Naive thymus-derived CD8-positive, alpha-beta T cell (primary cell): Measurements from ENCODE around the gene SLC2A2. TPM values are rescaled to one million over a fixed set of nuclear protein-coding genes. Genes with fewer than 3 reads are reported as not detected.

Source experiments
- ATAC-seq, 2 donors: fragments of 150-1000 bp; cut with Tn5 transposase in 1 of 2; sonication (Bioruptor Pico), chemical (Tn5 transposase) in 1 of 2; 1 replicate in 1 of 2; 2 replicates in 1 of 2; pipeline ENCODE4 v1.10.0; 2021; ENCODE audit warnings: mild to moderate bottlenecking in 2 of 2, moderate library complexity in 2 of 2
- POLR2A ChIA-PET: fragments of 350-600 bp; sonication (Branson Sonifier 250); formaldehyde crosslinking; loops from one replicate; lab custom pipeline; 2021; ENCODE audit warnings: antibody characterized with exemption; lab: Charles Lee
- DNase-seq, 10 donors: peaks; one replicate each; pipeline versions ENCODE4 v3.0.0 to v3.0.0-alpha.2; 2020 to 2022
- H3K27ac Mint-ChIP-seq, 10 donors: one replicate each; pipeline ENCODE4 v1.8.0; 2020 to 2022; ENCODE audit warnings: mild to moderate bottlenecking in 10 of 10, mixed read lengths in 10 of 10, moderate library complexity in 4 of 10, inconsistent platforms in 1 of 10
- H3K27me3 Mint-ChIP-seq, 5 donors: one replicate each; pipeline ENCODE4 v1.8.0; 2021 to 2022; ENCODE audit warnings: mixed read lengths in 5 of 5
- H3K36me3 Mint-ChIP-seq, 3 donors: one replicate each; pipeline ENCODE4 v1.8.0; 2020 to 2022; ENCODE audit warnings: mixed read lengths in 3 of 3, mild to moderate bottlenecking in 2 of 3, inconsistent platforms in 1 of 3
- H3K4me1 Mint-ChIP-seq, 4 donors: one replicate each; pipeline ENCODE4 v1.8.0; 2021 to 2022; ENCODE audit warnings: mixed read lengths in 4 of 4
- H3K4me3 Mint-ChIP-seq, 10 donors: one replicate each; pipeline ENCODE4 v1.8.0; 2020 to 2022; ENCODE audit warnings: mild to moderate bottlenecking in 10 of 10, mixed read lengths in 10 of 10, moderate library complexity in 6 of 10, inconsistent platforms in 1 of 10
- H3K9me3 Mint-ChIP-seq, 9 donors: one replicate each; pipeline ENCODE4 v1.8.0; 2020 to 2022; ENCODE audit warnings: mixed read lengths in 9 of 9, mild to moderate bottlenecking in 3 of 9, inconsistent platforms in 1 of 9, moderate library complexity in 1 of 9
- polyA plus RNA-seq, 3 donors: library from polyadenylated mRNA; unstranded; fragments of 300-500 nt; fragmentation: Illumina TruSeq; gene quantifications; one replicate each; pipeline ENCODE4 v1.2.3, GENCODE V29; 2021
- total RNA-seq, 8 experiments: library from RNA in 2 of 8; stranded (reverse) in 2 of 8; gene quantifications; one replicate each; pipeline ENCODE4 v1.2.3 and lab custom pipeline; 2021 to 2026

Gene SLC2A2
- total and polyA plus RNA-seq, 5 experiments from 2014 or later = not detected

DNA sequence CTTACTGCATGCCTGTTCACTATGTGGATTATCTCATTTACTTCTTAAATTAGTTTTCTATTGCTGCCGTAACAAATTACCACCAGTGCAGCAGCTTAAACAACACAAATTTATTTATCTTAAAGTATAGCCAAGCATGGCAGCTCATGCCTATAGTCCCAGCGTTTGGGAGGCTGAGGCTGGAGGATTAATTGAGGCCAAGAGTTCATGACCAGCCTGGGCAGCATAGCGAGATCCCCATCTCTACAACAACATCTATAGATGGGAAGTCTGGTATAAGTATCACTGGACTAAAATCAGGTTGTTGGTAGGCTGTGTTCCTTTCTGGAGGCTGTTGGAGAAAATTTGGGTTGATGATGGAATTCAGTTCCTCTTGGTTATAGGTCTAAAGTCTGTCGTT lies 5.1 kb downstream of the SLC2A2 start:
- ATAC-seq (no peak), DNase-seq (no peak)
- H3K27me3 Mint-ChIP-seq = peaks cover 0 to 38% (median 17%) of the 10 kb centered on the region in 5 donors
- no peaks in the 10 kb centered on the region for H3K9me3 Mint-ChIP-seq
- H3K36me3 Mint-ChIP-seq = no peaks in the 10 kb centered on the region
- H3K27ac Mint-ChIP-seq = no peak overlapping the region
- H3K4me1 Mint-ChIP-seq = no peaks in the 10 kb centered on the region
- POLR2A ChIA-PET = no interaction called here
- no peak overlapping the region for H3K4me3 Mint-ChIP-seq

- Mint-ChIP-seq H3K27me3 (peaks cover 3 to 27% (median 10%) of the 10 kb centered on the region in 5 donors), H3K9me3 (no peaks in the 10 kb centered on the region), H3K4me3 (no peak overlapping the region), H3K4me1 (no peaks in the 10 kb centered on the region), H3K27ac (no peak overlapping the region), H3K36me3 (no peaks in the 10 kb centered on the region)
- ATAC-seq (no peak), DNase-seq (no peak)
- POLR2A ChIA-PET = no interaction called here
Observed at GRCh38 chr3:171018156-171018935, 8.2 kb downstream of the SLC2A2 start.

- POLR2A ChIA-PET = no interaction called here
- ATAC-seq = no peak
- no peak overlapping the region for H3K4me3 Mint-ChIP-seq
- no peaks in the 10 kb centered on the region for H3K36me3 Mint-ChIP-seq
- no peak for DNase-seq
- no peaks in the 10 kb centered on the region for H3K4me1 Mint-ChIP-seq
- peaks cover under 1 to 6% (median 3%) of the 10 kb centered on the region in 5 donors for H3K27me3 Mint-ChIP-seq
- H3K9me3 Mint-ChIP-seq = peaks cover 0 to 2% (median 0%) of the 10 kb centered on the region in 9 donors
- H3K27ac Mint-ChIP-seq = no peak overlapping the region
Observed at GRCh38 chr3:171013822-171014748, 12.4 kb downstream of the SLC2A2 start.

- H3K4me3 Mint-ChIP-seq = no peak overlapping the region
- ATAC-seq (no peak), DNase-seq (no peak)
- POLR2A ChIA-PET = no interaction called here
- H3K27me3 Mint-ChIP-seq = peaks cover 0 to 6% (median 4%) of the 10 kb centered on the region in 5 donors
- H3K4me1 Mint-ChIP-seq = no peaks in the 10 kb centered on the region
- H3K27ac Mint-ChIP-seq = no peak overlapping the region
- peaks cover 0 to 2% (median 0%) of the 10 kb centered on the region in 9 donors for H3K9me3 Mint-ChIP-seq
- H3K36me3 Mint-ChIP-seq = no peaks in the 10 kb centered on the region
Observed at GRCh38 chr3:171011873-171012336, 14.6 kb downstream of the SLC2A2 start.

DNA sequence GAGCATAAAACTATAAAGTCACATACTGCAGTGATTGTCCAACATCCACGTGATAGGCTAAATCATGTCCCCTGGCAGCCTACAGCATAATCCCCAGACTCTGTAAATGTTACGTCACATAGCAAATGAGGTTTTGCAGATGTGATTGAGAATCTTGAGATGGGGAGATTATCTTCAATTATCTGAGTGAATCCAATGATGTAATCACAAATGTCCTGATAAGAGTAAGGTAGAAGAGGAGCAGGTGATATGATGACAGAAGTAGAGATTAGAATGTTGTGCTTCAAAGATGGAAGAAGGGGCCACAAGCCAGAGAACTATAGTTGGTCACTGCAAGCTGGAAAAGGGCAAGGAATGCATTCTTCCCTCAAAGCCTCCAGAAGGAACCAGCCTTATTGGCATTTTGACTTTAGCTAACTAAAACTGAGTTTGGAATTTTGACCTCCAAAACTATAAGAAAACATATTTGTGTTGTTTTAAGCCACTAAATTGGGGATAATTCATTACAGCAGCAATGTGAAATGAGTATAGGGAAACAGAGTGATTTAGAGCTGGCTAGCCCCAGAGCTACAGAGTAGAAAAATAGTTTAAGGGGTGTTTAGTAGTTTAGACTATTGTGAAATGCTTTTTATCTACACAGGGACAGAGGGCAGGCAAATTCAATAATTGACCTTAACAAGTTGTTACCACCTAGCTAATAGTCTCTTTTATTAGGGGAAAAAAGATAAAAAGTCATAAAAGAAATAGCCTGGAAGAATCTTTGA lies 15.2 kb downstream of the SLC2A2 start:
- ATAC-seq (no peak), DNase-seq (no peak)
- POLR2A ChIA-PET = no interaction called here
- Mint-ChIP-seq H3K4me1 (no peaks in the 10 kb centered on the region), H3K36me3 (no peaks in the 10 kb centered on the region), H3K27ac (no peak overlapping the region), H3K27me3 (peaks cover 0 to 6% (median 4%) of the 10 kb centered on the region in 5 donors), H3K4me3 (no peak overlapping the region), H3K9me3 (peaks cover 0 to 2% (median 0%) of the 10 kb centered on the region in 9 donors)

DNA sequence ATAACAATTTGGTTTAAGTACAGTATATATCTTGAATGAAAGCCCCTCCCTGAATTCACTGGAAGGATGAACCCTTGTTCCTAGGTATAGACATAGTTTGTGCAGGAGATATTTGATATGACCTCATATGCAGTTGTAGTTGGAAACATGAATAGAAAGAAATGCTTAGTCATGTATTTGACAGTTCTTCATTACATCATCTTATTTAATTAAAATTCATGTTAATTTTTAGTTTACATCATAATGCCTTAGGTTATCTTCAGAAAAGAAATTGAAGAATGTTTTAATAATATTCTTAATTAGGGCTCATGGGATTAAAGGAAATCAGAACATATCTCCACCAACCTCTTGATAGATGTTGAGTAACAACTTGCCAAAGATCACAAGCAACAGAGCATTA lies 19.2 kb downstream of the SLC2A2 start:
- no peaks in the 10 kb centered on the region for H3K9me3 Mint-ChIP-seq
- H3K27me3 Mint-ChIP-seq = peaks cover 0 to 6% (median 2%) of the 10 kb centered on the region in 5 donors
- H3K27ac Mint-ChIP-seq = no peak overlapping the region
- no peak overlapping the region for H3K4me3 Mint-ChIP-seq
- POLR2A ChIA-PET = no interaction called here
- H3K36me3 Mint-ChIP-seq = no peaks in the 10 kb centered on the region
- ATAC-seq (no peak), DNase-seq (no peak)
- H3K4me1 Mint-ChIP-seq = no peaks in the 10 kb centered on the region

DNA sequence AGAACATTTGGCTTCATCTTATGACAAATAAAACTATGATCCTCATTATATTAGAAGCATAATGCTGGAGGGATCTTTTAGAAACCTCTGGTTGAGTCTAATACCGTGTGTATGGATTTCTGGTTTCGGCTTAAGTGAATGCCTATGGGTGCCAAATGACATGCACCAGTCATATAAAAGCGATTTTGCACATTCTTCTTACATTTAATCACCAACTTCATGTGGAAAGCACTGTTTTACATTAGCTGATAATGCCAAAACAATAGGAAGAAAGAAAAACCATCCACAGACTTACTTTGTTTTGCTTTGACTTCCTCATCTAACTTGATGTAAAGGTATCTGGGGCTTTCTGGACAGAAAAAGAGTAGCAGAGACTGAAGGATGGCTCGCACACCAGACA lies 20.9 kb downstream of the SLC2A2 start:
- no peaks in the 10 kb centered on the region for H3K36me3 Mint-ChIP-seq
- POLR2A ChIA-PET = no interaction called here

GRCh38 chr3:171001957-171002694 lies 24.4 kb downstream of the SLC2A2 start:
- no peak for DNase-seq
- POLR2A ChIA-PET = no interaction called here
- H3K4me3 Mint-ChIP-seq = no peak overlapping the region
- no peaks in the 10 kb centered on the region for H3K36me3 Mint-ChIP-seq
- H3K27me3 Mint-ChIP-seq = peaks cover 0 to 2% (median 0%) of the 10 kb centered on the region in 5 donors
- no peak for ATAC-seq
- no peak overlapping the region for H3K27ac Mint-ChIP-seq
- H3K9me3 Mint-ChIP-seq = no peaks in the 10 kb centered on the region
- H3K4me1 Mint-ChIP-seq = no peaks in the 10 kb centered on the region

More for the DNA sequence above, 20.9 kb downstream of the SLC2A2 start:
- no peak overlapping the region for H3K27ac Mint-ChIP-seq
- DNase-seq = no peak
- no peaks in the 10 kb centered on the region for H3K4me1 Mint-ChIP-seq
- ATAC-seq = no peak
- H3K4me3 Mint-ChIP-seq = no peak overlapping the region
- H3K27me3 Mint-ChIP-seq = peaks cover 0 to 2% (median 0%) of the 10 kb centered on the region in 5 donors
- no peaks in the 10 kb centered on the region for H3K9me3 Mint-ChIP-seq

DNA sequence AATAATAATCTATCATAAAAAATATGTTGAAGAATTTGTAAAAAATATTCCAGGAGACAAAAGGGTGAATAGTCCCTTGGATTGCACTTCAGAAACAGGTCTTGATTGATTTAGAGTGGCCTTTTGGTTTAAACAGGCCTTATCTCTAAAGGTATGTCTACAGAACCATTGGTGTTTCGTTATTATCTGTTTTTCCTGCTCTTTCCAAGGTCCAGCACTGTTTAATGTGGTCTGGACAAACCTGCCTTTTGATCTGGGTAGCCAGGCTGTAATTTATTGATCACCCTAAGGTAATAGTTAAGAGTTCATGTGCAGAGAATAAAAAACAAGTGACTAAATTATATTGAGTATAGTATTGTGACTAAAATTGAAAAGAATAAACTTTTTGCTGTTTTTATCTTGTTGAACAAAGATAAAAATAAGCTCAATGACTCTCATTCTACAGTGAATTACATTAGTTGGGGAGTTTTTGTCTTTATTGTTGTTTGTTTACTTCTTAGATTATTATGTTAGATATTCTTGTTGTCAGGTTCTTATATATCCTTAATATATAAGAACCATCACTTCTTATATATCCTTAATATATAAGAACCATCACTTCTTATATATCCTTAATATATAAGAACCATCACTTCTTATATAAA lies 25.1 kb downstream of the SLC2A2 start:
- H3K27ac Mint-ChIP-seq = no peak overlapping the region
- no peaks in the 10 kb centered on the region for H3K27me3 Mint-ChIP-seq
- no peaks in the 10 kb centered on the region for H3K4me1 Mint-ChIP-seq
- POLR2A ChIA-PET = no interaction called here
- DNase-seq (no peak), ATAC-seq (no peak)
- H3K4me3 Mint-ChIP-seq = no peak overlapping the region
- H3K36me3 Mint-ChIP-seq = no peaks in the 10 kb centered on the region
- H3K9me3 Mint-ChIP-seq = no peaks in the 10 kb centered on the region

- Mint-ChIP-seq H3K36me3 (no peaks in the 10 kb centered on the region), H3K27ac (no peak overlapping the region), H3K27me3 (no peaks in the 10 kb centered on the region), H3K9me3 (no peaks in the 10 kb centered on the region), H3K4me1 (no peaks in the 10 kb centered on the region), H3K4me3 (no peak overlapping the region)
- DNase-seq (no peak), ATAC-seq (no peak)
- POLR2A ChIA-PET = no interaction called here
Observed at GRCh38 chr3:171000281-171000680, 26.2 kb downstream of the SLC2A2 start.

GRCh38 chr3:170999737-171000242 lies 26.7 kb downstream of the SLC2A2 start:
- Mint-ChIP-seq H3K36me3 (no peaks in the 10 kb centered on the region), H3K9me3 (no peaks in the 10 kb centered on the region), H3K27ac (no peak overlapping the region), H3K4me3 (no peak overlapping the region), H3K27me3 (no peaks in the 10 kb centered on the region), H3K4me1 (no peaks in the 10 kb centered on the region)
- POLR2A ChIA-PET = no interaction called here
- ATAC-seq (no peak), DNase-seq (no peak)
